GM21423 (cell line): ENCODE data around the gene CCDC13.
"Not testable (repeated sequence)": the region's sequence is repeated elsewhere in the genome, so short reads cannot be mapped to it uniquely, and the experiment has no call there.

Experiments
- ATAC-seq: cut with Tn5 transposase; IDR thresholded peaks from one replicate; pipeline ENCODE4 v1.9.1; 2021; ENCODE audit warnings: mild to moderate bottlenecking, moderate library complexity; ENCODE audit not compliant: unreplicated experiment

CCDC13 gene

GRCh38 chr3:42772670-42773408, at the start of gene CCDC13:
Gene CCDC13, minus strand, starts transcription at chr3:42773253. Its CDS starts 14,908 bp downstream, at chr3:42758345.
- peak; percentile 99 for ATAC-seq

- ATAC-seq, result no peak
These were observed 49.8 kb upstream of the CCDC13 start for GRCh38 chr3:42822828-42823227.

- no peak for ATAC-seq
These were observed 47.6 kb upstream of the CCDC13 start for GRCh38 chr3:42820746-42821051.

DNA sequence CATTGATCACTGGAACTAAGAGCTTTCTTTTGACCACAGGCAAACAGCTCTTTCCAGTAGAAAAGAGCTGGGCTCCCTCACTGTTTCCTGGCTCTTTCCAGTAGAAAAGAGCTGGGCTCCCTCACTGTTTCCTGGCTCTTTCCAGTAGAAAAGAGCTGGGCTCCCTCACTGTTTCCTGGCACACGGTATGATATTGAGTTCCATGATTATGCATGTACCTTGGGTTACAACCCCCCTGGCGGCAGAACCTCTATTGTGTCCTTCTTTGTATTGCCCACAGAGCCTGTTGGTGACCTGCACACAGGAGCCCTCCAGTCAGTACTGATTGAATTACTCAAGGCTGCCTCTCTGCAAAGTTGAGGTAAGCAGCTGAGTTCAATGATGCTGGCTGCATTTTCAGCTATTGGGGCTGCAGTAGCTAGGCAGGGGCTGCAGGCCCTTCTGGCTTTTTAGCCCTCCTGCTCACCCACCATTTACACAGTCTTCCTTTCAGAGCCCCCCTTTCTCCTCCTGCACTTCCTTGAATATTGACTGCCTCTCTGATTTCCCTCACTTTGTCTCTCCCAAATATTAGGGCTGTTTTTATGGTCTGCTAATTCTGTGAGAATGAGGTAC, 46.4 kb upstream of the CCDC13 start:
- no peak for ATAC-seq

GRCh38 chr3:42815826-42816225, 42.8 kb upstream of the CCDC13 start:
- no peak for ATAC-seq

- ATAC-seq, result no peak
These were observed 42.0 kb upstream of the CCDC13 start for GRCh38 chr3:42814914-42815507.

- no peak for ATAC-seq
These were observed 41.2 kb upstream of the CCDC13 start for GRCh38 chr3:42814246-42814645.

- ATAC-seq, result not testable (repeated sequence)
These were observed 38.2 kb upstream of the CCDC13 start for GRCh38 chr3:42811118-42811883.

DNA sequence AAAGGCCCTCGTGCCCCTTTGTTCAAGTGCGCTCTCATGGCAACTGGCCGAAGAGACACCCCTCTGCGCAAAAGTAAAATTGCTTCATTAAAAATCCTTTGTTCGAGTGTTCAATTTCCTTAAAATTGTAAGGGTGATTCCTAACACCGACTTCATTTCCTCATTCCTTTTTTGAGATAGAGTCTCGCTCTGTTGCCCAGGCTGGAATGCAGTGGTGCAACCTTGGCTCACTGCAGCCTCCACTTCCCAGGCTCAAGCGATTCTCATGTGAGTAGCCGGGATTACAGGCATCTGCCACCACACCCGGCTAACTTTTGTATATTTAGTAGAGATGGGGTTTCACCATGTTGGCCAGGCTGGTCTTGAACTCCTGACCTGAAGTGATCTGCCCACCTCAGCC, 37.7 kb upstream of the CCDC13 start:
- ATAC-seq, result not testable (repeated sequence)

DNA sequence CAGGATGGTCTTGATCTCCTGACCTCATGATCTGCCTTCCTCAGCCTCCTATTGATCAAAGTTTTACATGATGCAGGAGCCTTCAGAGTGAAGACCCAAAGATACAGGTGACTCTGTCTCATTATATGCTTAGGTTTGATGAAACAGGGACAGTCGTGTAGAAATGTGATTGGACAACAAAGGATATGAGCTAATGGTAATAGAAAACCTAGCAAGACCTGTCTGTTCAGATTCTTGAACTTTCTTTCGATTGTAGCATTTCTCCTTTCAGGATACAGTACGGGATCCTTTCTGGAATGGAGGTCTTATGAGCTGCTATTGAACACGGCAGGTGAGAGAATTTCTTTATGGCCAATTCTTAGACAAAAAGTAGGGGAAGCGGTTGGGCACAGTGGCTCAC, 36.1 kb upstream of the CCDC13 start, which contains the start of gene ACKR2:
Gene ACKR2, plus strand, starts transcription at position 244 of the 400 bp plus-strand sequence. CDS start 55,058 bp downstream, outside the sequence.
- no peak for ATAC-seq

- no peak for ATAC-seq
These were observed 34.9 kb upstream of the CCDC13 start for GRCh38 chr3:42807929-42808328.

- no peak for ATAC-seq
These were observed 32.2 kb upstream of the CCDC13 start for GRCh38 chr3:42805141-42805821.

- peak; percentile 19 for ATAC-seq
These were observed 31.7 kb upstream of the CCDC13 start for GRCh38 chr3:42804831-42805132.

DNA sequence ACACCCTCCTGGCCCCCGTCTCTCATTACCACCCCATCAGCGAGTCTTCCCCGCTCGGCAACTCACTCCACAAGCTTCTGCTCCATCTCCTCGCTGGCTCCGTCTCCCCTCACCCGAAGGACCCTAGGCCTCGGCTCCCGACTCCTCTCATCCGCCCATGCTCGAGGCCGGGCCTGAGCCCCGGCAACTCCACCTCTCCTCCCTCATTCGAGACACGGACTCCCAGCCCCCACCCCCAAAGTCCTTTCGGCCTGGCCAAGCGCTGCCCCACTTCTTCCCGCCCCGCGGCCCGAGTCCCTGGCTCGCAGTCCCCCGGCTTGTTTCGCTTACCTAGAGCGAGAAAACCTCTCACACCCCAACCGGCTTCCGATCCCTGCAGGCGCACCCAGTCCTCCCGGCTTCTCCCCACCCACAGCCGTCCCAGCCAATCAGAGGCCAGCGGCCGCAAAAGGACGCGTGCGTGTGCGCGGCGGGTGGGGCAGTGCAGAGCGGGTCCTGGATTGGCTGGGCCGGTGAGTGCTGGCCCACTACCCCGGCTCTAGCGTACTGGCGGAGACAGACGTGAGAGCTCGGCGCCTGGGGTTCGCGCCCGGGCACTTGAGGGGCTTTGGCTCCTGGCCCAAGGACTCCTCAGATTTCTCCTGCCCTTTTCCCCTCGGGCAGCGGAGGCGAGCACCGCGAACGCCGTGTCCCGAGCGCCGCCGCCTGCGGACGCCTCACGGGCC, 31.2 kb upstream of the CCDC13 start, which contains the start of gene HIGD1A:
Gene HIGD1A, minus strand, starts transcription at position 385 of the 725 bp plus-strand sequence. CDS start 10,237 bp downstream, outside the sequence.
- peak; percentile 99 for ATAC-seq

- ATAC-seq, result peak; percentile 22
These were observed 30.5 kb upstream of the CCDC13 start for GRCh38 chr3:42803414-42804105.

DNA sequence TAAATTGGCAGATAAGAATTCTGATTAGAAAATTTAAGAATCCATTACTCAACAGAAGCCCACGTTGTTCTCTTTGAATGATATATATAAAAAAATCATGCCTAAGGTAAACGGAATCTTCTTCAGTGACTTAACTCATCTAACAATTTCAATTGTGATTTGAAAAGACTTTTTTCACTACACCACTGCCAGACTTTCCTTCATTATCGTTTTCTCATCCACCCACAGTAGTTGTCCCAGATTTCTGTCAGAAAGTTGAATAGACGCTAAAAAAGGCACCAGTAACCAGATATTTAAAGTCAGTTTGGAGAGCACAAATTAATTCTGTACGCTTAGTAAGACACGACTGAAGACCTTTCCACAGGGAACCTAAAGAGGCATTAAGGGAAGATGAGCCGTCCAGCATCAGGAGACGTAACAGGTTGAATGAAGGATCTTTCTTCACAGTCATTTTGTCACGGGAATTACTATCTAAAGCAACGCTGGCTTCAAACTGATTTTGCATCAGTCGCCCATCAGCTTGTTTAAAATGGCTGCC, 29.9 kb upstream of the CCDC13 start:
- ATAC-seq, result no peak

- ATAC-seq, result no peak
These were observed 28.7 kb upstream of the CCDC13 start for GRCh38 chr3:42801784-42802183.

DNA sequence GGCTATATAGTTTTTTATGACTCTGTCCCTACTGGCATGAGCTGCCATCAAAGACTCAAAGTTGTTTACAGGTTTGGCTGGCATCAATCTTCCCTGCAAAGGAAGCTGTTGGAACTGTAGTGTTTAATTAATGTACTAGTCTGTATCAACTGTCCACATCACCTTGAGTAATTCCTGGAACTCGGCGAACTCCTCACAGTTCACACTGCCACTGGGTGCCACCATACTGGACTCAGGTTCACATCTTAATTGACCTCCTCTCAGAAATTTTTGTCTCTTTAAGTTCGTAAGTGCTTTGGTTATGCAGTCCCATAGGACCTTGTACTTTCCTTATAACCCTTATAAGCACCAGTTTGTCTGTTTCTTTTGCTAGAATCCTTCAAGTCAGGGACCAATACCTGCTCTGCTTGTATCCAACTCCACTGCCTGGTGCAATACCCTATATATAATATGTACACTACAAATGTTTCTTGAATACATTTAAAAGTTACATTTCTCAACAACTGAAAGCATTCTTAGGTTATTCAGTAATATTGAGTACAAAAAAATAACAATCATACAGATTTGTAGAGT, 28.1 kb upstream of the CCDC13 start:
- no peak for ATAC-seq

DNA sequence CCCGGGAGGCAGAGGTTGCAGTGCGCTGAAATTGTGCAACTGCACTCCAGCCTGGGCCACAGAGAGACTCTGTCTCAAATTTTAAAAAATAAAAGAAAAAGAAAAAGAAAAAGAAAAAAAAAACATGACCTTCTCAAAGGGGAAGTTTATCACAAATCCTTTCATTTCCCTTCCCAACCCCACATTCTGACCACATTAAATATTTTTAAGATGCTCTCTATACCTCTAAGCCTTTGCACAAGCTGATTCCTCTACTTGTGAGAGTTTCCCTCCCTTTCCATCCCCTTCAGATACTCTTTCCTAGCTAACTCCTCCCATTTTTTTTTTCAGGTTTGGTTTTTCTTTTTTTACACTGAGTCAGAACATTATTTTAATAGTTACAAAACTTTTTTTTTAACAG, 27.2 kb upstream of the CCDC13 start:
- no peak for ATAC-seq
